HUDEP-2 (cell line): Measurements from ENCODE around the gene CUL9.

ENCODE experiments used
- DNase-seq, 76 experiments: peaks; one replicate each; lab custom pipeline; 2025; ENCODE audit not compliant: unreplicated experiment in 76 of 76; lab: John Stamatoyannopoulos, UW

The CUL9 gene

DNA sequence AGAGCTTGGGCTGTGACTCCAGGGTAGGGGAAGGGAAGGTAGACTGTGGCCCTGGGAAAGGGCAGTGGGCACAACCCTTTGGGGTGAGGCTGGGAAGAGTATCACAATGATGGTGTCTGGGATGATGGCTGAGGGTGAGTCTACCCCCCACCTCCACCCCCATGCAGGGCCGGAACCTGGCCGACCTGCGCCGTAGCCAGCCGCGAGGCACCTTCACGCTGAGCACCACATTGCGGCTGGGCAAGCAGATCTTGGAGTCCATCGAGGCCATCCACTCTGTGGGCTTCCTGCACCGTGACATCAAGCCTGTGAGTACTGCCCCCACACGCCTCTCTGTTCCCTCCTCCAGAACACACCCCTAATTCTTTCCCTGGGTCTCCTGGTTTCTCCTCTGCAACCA, 71.4 kb downstream of the CUL9 start:
- DNase-seq, result no peak

DNA sequence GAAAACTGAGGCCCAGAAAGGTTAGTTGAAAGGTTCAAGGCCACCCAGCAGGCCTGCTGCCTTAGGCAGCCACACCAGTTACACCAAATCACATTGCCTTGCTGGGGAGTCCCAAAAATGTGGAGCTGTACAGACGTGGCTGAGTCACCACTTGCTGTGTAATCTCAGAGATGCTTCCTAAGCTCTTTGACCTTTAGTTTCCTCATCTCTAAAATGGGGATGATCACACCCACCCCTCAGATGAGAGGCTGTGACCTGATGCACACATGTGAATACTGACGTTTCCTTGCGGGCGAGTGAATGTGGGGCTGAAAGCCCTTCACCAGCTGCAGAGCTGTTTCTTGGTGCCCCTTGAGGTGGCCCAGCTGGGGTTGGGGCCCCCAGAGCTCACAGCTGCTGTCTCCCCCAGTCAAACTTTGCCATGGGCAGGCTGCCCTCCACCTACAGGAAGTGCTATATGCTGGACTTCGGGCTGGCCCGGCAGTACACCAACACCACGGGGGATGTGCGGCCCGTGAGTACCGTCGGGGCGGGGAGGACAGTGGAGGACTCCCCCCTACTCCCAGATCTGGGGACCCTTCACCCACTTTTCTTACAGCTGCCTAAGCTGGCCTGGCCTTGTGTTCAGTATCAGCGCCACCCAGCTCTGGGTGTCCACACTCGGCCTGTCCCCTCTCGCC, 72.3 kb downstream of the CUL9 start:
- DNase-seq, result no peak

DNA sequence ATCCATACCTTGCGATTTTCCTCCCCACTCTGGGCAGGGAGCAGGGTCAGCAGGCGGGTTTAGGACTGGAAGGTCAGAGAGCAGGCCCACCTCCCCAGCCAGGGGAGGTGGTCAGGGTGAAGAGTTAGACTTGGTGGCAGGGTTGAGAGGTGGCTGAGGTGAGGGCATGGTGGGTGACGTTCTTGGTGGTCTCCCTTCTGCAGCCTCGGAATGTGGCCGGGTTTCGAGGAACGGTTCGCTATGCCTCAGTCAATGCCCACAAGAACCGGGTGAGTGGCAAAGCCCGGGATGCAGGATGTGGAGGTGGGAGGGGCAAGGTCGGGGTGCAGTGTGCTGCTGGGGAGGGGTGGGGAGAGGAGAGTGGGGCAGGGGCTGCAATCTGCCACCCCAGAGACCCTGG, 72.8 kb downstream of the CUL9 start:
- DNase-seq, result no peak

DNA sequence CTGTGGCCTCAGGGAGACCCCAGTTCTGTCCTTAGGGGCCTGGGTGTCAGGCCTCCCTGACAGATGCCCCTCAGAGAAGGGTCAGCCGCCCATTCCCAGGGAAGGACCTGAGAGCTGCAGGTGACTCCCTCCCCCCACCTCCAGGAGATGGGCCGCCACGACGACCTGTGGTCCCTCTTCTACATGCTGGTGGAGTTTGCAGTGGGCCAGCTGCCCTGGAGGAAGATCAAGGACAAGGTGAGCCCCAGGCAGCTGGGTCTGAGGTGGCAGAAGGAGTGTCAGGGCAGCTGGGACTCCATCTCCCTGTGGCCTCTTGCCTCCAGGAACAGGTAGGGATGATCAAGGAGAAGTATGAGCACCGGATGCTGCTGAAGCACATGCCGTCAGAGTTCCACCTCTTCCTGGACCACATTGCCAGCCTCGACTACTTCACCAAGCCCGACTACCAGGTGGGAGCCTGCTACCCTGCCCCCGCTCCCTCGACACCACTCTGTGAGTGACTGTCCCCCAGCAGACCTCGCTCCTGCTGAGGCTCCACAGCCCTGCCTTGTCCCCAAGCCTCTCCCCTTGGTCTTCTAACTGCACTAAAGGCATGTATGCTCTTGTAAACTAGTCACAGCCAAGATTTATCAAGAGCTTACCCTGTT, 73.5 kb downstream of the CUL9 start:
- no peak for DNase-seq

DNA sequence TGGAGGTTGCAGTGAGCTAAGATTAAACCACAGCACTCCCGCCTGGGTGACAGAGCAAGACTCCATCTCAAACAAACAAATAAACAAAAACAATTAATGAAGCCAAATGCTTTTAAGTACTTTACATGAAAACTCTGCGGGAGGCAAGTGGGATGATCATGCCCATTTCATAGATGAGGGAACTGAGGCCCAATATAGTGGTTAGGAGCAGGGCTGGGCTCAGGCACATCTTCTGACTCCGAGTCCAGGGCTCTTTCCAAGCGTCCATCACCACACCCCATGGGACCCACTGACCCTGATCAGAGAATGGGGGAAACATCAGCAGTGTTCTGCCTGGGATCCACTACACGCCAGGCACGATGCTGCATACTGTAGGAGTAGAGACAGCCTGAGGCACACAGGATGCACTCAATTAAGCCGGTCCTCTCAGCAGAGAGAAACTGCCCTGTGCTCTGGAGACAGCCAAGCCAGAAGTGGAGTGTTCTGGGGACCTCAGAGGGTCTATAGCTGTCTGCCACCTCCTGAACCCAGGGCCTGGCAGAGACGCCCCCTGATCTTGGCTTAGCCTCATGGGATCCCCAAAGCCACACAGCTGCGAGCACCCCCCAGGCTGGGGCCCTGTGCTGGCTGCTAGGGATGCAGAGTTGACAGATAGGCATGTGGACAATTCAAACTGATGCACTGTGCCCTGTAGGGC, 74.8 kb downstream of the CUL9 start:
- DNase-seq, result no peak

DNA sequence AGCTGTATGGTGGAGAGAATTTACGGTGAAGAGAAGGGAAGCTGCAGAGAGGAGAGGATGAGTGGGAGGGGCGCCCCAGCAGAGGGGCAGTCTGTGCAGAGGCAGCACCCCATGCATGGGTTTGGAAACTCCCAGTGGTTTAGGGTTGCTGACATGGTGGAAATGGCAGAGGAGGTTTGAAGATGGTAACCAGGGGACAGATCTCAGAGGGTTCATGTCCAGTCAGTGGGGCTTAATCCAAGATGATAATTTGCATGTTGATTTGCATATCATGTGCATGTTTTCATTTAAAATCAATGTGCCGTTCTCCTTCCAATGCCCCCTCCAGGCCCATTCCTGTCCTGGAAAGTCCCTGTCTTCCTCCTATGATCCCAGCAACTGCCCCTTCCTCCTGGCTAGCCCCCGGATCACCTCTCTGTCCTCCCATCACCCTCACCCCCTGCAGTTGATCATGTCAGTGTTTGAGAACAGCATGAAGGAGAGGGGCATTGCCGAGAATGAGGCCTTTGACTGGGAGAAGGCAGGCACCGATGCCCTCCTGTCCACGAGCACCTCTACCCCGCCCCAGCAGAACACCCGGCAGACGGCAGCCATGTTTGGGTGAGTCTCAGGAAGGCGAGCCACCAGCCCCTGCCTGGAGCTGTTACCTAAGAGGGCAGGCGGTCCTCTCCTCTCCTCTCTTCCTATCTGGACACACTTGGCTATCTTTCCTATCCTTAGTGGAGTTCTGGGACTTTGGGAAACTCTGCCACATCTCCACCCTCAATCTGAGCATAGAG, 75.6 kb downstream of the CUL9 start:
- DNase-seq, result no peak

DNA sequence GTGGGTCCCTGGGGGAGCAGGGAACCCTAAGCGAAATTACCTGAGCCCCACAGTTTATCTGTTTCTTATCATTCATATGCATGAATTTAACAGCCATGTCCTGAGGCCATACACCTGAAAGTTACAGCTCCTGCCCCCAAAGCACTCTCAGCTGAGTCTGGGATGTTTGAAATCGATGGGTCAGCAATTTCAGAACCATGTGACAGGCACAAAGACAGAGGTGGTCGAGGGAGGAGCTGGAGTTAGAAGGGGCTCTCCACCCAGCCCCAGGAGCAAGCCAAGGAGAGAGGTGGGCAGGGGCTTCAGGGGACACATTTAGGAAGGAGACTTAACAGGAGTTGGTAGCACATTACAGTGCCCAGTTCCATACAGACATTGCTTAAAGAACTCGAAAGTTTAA, 76.2 kb downstream of the CUL9 start:
- no peak for DNase-seq

DNA sequence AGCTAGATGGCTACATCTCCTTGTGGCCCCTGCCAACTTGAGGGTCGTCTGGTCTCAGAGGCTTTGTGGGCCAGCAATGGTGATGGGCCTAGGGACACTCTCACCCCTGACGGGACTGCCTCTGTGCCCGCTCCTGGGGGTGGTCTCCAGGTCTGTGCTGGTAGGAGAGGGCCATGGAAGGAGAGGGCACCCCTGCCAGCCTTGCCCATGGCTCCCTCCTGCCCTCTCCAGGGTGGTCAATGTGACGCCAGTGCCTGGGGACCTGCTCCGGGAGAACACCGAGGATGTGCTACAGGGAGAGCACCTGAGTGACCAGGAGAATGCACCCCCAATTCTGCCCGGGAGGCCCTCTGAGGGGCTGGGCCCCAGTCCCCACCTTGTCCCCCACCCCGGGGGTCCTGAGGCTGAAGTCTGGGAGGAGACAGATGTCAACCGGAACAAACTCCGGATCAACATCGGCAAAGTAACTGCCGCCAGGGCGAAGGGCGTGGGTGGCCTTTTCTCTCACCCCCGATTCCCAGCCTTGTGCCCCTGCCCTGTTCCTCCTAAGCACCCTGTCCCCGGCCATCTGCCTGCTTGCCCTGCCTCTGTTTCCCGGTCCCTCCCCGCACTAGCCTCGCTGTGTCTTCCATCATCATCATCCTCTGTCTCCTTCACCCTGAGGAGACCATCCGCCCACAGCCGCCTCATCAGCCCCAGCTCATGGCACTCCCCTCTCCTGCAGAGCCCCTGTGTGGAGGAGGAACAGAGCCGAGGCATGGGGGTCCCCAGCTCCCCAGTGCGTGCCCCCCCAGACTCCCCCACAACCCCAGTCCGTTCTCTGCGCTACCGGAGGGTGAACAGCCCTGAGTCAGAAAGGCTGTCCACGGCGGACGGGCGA, 77.1 kb downstream of the CUL9 start:
- no peak for DNase-seq

DNA sequence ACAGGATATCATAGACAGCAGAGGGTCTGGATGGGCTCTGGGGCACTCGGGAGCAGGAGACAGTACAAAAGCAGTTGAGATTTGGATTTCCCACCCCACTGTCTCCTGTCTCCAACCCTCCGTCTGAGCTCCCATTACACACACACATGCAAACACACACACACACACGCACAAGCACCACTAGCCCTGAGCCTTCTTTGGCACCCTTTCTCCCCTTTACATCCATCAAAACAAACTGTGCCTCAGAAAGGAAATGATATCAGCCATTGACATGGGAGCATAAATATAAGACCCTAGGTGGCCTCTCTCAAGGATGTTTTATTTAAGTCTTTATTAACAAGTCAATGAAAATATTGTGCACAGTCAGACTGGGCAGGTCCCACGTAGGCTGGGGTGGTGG, 78.8 kb downstream of the CUL9 start:
- no peak for DNase-seq

DNA sequence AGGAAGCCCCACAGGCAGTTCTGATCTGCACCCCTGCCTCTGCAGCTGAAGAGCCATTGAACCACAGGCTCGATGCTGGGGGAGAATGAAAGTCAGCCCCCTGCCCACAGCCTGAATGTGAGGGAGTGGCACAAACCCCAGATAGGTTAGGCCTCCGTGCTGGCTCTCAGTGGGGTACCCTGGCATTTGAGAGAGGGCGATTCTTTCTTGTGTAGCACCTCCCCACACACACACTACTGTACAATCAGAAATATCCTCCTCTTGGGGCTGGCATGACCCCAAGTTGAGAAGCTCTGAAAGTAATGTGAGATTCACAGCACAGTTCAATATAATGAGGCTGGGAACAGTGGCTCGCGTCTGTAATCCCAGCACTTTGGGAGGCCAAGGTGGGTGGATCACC, 79.2 kb downstream of the CUL9 start:
- DNase-seq, result no peak

DNA sequence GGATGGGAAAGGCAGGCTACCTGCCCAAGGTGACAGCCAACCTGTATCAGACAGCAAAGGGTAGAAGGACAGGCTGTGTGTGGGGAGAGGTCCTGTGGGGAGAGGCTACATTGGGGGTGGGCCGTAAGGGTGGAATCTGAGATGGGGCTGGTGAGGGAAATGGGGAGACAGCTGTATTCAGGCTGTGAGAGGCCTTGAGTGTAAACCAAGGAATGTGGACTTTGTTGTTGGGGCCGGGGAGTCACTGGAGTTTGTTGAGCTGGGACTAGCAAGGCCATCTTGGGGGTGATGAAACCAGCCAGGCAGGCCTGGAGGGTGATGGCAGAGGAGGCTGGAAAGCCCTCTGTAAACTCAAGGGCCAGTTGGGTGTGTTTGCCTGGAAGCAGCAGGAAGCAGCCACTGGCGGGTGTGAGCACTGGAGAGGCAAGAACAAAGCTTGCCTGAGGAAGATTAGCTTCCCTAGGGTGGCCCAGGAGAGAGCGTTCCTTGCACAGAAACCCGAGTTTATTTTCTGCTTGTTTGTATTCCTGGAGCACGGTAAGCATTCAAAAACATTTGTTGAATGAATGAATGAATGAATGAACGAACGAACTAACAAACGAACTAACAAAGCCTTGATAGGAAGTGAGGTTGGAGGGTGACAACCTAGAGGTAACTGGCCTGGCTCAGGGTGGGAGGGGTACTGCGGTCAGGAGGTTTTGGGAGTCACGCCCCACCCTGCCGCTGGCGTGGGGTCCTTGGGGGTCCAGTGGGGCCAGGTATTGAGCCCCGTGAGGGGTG, 80.2 kb downstream of the CUL9 start:
- DNase-seq, result no peak

DNA sequence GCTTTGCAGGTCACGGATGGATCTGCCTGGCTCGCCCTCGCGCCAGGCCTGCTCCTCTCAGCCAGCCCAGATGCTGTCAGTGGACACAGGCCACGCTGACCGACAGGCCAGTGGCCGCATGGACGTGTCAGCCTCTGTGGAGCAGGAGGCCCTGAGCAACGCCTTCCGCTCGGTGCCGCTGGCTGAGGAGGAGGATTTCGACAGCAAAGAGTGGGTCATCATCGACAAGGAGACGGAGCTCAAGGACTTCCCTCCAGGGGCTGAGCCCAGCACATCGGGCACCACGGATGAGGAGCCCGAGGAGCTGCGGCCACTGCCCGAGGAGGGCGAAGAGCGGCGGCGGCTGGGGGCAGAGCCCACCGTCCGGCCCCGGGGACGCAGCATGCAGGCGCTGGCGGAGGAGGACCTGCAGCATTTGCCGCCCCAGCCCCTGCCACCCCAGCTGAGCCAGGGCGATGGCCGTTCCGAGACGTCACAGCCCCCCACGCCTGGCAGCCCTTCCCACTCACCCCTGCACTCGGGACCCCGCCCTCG, 80.9 kb downstream of the CUL9 start:
- DNase-seq, result no peak

DNA sequence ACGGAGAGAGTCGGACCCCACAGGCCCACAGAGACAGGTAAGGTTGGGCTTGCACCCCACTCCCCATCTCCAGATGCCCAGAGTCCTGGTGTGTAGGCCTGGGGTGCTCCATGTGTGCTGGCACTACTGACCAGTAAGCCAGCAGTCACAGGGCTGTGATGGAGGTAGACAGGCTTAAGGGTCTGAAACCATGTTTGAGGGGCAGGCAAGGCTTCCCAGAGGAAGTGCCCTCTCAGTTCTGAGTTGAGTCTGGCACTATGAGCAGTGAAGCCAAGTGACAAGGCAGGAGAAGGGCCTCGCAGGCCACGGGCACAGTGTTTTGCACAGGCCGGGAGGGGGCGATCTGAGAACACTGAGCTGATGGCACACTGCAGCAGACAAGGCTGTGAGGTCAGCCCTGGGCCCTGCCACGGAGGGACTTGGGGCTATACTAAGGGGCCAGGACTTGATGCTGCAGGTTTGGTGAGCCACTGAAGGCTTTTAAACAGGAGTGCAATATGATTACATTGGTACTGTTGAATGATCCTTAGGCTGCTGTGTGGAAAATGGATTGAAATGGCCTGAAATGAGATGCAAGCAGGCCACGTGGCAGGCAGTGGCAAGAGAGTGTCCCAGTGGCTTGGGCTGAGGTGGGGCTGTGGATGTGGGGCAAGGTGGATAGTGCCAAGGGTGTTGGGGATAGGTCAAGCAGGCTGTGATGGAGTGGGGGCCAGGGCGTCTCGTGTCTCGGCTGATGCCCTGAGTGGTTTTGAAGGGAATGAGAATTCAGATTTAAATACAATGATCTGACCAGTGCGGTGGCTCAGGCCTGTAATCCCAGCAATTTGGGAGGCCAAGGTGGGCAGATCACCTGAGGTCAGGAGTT, 81.5 kb downstream of the CUL9 start:
- DNase-seq, result peak in 72 of 76 experiments; percentile 17 to 88 (median 70)

DNA sequence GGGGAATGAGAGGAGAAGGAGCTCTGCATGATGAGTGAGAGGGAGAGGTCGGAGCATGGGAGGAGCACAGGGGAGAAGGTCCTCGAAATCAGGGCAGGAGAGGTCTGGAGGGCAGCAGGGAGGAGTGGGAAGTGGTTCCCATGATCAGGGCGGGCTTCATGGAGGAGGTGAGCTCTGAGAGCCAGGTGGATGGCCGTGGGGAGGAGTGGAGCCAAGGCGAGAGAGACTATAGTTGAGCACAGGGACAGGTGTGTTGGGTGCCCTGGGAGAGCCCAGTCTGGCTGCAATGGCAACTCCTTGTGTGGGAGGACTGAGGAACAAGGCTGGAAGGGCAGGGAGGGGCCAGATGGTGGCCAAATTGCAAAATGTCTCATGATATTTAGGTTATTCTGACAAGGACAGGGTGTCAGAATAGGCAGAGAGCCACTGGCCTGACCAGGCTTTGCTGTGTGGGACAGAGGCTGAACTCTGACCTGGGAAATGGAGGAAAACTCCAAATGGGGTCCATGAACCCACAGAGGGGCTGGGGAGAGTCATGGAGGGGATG, 82.7 kb downstream of the CUL9 start:
- no peak for DNase-seq

DNA sequence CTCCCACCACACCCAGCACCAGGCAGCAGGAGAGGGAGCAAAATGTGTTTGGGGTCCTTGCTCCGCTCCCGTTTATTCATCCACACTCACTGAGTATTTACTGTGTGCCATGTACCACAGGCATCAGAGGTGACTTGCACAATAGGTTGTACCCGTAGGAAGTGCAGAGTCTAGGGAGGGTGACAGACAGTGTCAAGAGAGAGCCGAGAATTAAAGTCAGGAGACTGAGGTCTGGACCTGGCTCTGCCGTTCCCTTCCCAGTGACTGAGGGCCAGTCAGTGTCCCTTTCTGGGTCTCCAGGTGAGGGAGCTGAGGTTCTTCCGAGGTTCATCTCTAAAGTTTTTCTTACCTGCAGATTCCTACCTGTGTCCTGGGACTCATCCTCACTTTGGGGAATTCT, 83.6 kb downstream of the CUL9 start:
- no peak for DNase-seq

DNA sequence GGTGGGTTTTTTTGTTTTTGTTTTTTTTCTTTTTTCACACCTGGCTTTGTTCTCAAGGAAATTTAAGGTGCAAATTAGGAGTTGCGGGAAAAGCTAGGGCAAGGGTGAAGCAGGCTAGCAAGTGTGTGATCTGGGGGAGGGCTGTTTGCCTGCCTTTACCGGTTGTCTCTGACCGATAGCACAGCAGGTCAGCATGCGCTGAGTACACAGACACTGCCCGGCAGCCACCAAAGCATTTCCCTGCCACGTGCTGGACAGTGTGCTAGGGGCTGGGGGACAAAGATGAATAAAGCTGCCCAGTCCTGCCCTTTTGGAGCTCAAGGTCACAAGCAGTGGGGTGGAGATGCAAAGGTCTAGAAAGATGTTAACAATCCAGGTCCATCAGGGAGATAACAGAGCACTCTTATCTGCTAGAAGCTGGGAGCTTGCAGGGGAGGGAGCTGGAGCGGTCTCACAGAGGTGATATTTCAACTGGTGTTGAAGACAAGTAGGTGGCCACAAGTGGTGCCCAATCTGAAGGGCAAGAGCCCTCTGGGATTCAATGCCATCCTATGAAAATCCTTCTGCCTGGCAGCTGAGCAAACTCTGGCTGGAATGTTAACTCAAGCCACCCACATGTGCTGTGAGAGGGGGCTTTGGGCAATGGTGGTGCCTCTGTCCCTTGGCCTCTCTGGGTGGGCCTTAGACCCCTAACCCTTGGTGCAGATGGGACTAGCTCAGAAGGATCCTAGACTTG, 85.8 kb downstream of the CUL9 start:
- peak in 1 of 76 experiments; percentile 14 for DNase-seq

DNA sequence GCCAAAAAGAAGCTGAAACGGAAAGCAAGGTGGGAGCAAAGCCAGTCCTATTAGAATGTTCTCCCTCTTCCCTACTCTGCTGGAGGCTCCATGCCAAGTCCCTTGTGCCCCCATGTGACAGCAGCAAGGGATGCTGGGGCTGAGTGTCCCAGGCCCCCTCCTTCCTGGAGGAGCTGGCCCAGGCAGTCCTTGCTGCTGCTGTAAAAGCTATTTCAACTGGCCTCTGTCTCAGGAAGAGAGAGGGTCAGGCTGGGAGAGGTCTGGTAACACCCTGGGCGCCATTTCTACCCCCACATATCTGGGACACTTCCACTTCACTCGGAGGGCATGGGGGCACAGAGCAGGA, 86.3 kb downstream of the CUL9 start:
- DNase-seq, result no peak
